Panc1 (cell line): Measurements from ENCODE around the gene DHDH. TPM values are rescaled to one million over a fixed set of nuclear protein-coding genes. Genes with fewer than 3 reads are reported as not detected.
A peak's percentile ranks its signal among the peaks of the same experiment; 100 is the strongest.
"Not testable (repeated sequence)": the region's sequence is repeated elsewhere in the genome, so short reads cannot be mapped to it uniquely, and the experiment has no call there.

Source experiments
- ATAC-seq: fragments of 200-7000 bp; cut with Tn5 transposase; 2 replicates; pipeline ENCODE4 v1.9.1; 2020; ENCODE audit warnings: mild to moderate bottlenecking, moderate library complexity
- BruUV-seq: library from RNA; stranded (reverse); fragments of 400-500 nt; replicated peaks from 2 replicates; lab custom pipeline; 2021; lab: Mats Ljungman, UMichigan
- CTCF ChIA-PET: fragments of 300-600 bp; sonication (Branson Sonifier 250); formaldehyde crosslinking; loops from one replicate; lab custom pipeline; 2022; ENCODE audit warnings: antibody characterized with exemption; lab: Charles Lee
- POLR2A ChIA-PET: fragments of 300-600 bp; sonication (Branson Sonifier 250); formaldehyde crosslinking; loops from one replicate; lab custom pipeline; 2022; ENCODE audit warnings: antibody characterized with exemption; lab: Charles Lee
- DNase-seq: peaks from one replicate; pipeline ENCODE4 v3.0.0-alpha.2; 2010; ENCODE audit warnings: low read depth, low spot score
- H3K27ac ChIP-seq: 2 replicates; pipeline ENCODE4 v1.5.1; 2011; ENCODE audit warnings: mild to moderate bottlenecking, low read length, inconsistent platforms
- H3K27me3 ChIP-seq: fragments of 200-500 bp; sonication (Bioruptor generic); 2 replicates; pipeline ENCODE4 v1.6.0; 2014; ENCODE audit warnings: low read length, inconsistent platforms; ENCODE audit not compliant: control insufficient read depth, insufficient read depth
- H3K36me3 ChIP-seq: fragments of 200-500 bp; sonication (Bioruptor generic); 2 replicates; pipeline ENCODE4 v1.5.1; 2014; ENCODE audit warnings: inconsistent platforms, mild to moderate bottlenecking, low read length, moderate library complexity; ENCODE audit not compliant: control insufficient read depth, insufficient read depth
- H3K4me1 ChIP-seq: 2 replicates; pipeline ENCODE4 v1.5.1; 2011; ENCODE audit warnings: inconsistent platforms, mild to moderate bottlenecking, low read length, moderate library complexity; ENCODE audit not compliant: control insufficient read depth, insufficient read depth
- H3K4me3 ChIP-seq, 2 experiments: 2 replicates each; pipeline ENCODE4 v1.5.1; 2011 to 2012; ENCODE audit warnings: low read depth in 2 of 2, low read length in 2 of 2, mild to moderate bottlenecking in 2 of 2, inconsistent platforms in 1 of 2, moderate library complexity in 1 of 2
- H3K9me3 ChIP-seq: fragments of 200-500 bp; sonication (Bioruptor generic); 2 replicates; pipeline ENCODE4 v1.5.1; 2014; ENCODE audit warnings: low read depth, mild to moderate bottlenecking, inconsistent platforms, low read length, moderate library complexity; ENCODE audit not compliant: control insufficient read depth, insufficient read depth
- CTCF ChIP-seq: fragments of 450-650 bp; IDR thresholded peaks from 2 replicates; pipeline ENCODE4 v1.5.1; 2017; ENCODE audit warnings: mild to moderate bottlenecking
- POLR2AphosphoS5 ChIP-seq: IDR thresholded peaks from 2 replicates; pipeline ENCODE4 v1.6.1; 2012; ENCODE audit warnings: mild to moderate bottlenecking, low read depth, low read length, moderate library complexity
- REST ChIP-seq, 2 experiments: IDR thresholded peaks; 2 replicates each; pipeline ENCODE4 v1.6.1; 2011 to 2012; ENCODE audit warnings: low read depth in 2 of 2, control low read depth in 1 of 2, low read length in 1 of 2, mild to moderate bottlenecking in 1 of 2, moderate library complexity in 1 of 2; ENCODE audit not compliant: insufficient read depth in 1 of 2
- SIN3A ChIP-seq: IDR thresholded peaks from 2 replicates; pipeline ENCODE4 v1.6.1; 2012; ENCODE audit warnings: low read depth, mild to moderate bottlenecking, low read length, moderate library complexity, borderline replicate concordance; ENCODE audit not compliant: insufficient read depth
- TCF7L2 ChIP-seq: IDR thresholded peaks from 2 replicates; pipeline ENCODE4 v1.6.1; 2011; ENCODE audit warnings: mild to moderate bottlenecking, low read depth, low read length, inconsistent platforms
- in situ Hi-C: cut with HindIII; loops from 2 replicates; pipeline ENCODE4 v1.10.0; 2016; ENCODE audit warnings: low sequenced_read_pairs, low pct_unique_long_range_greater_than_20kb
- intact Hi-C: fragments of 100-400 bp; cut with micrococcal nuclease; formaldehyde crosslinking; loops from one replicate; pipeline ENCODE4 v1.10.0; 2022; ENCODE audit not compliant: unreplicated experiment
- total RNA-seq: library from RNA; stranded (reverse); gene quantifications from one replicate; pipeline ENCODE4 v1.2.1, GENCODE V29; 2021; ENCODE audit not compliant: unreplicated experiment

DHDH gene
- total RNA-seq, 1 experiment from 2014 or later: 0.85 TPM

- DNase-seq: no peak
- Histone ChIP-seq H3K27ac (no peak overlapping the region), H3K4me1 (no peaks in the 10 kb centered on the region), H3K27me3 (no peaks in the 10 kb centered on the region), H3K36me3 (peaks cover 4% of the 10 kb centered on the region; the same call in 1 of the 2 replicates), H3K4me3 (no peak overlapping the region), H3K9me3 (no peaks in the 10 kb centered on the region)
- in situ Hi-C loops: no loop called here
- BruUV-seq: no TSS peak
- CTCF ChIA-PET: no interaction called here
- no peak for ATAC-seq
- POLR2A ChIA-PET: interaction anchor here (0.6 kb wide), 1 partner anchor 18 kb away, joined by 8 read pairs; the partner anchor contains the start of gene NUCB1
- intact Hi-C loops: no loop called here
- TF ChIP-seq POLR2AphosphoS5 (no peak), TCF7L2 (no peak), REST (IDR thresholded peaks at IDR 0.05; ENCODE audit: insufficient read depth in 1 of 2, low read depth in 2 of 2, low read length in 1 of 2) (no peak), CTCF (no peak), SIN3A (no peak)
Measured at GRCh38 chr19:48918071-48918470, 15.4 kb upstream of the DHDH start.

- ATAC-seq (peak; percentile 83), DNase-seq (no peak)
- CTCF ChIA-PET: no interaction called here
- no peaks in the 10 kb centered on the region for H3K27me3 ChIP-seq
- no peaks in the 10 kb centered on the region for H3K4me1 ChIP-seq
- intact Hi-C loops (no loop called here), in situ Hi-C loops (no loop called here)
- no TSS peak for BruUV-seq
- H3K27ac ChIP-seq: no peak overlapping the region
- H3K36me3 ChIP-seq: no peaks in the 10 kb centered on the region
- TF ChIP-seq CTCF (no peak), POLR2AphosphoS5 (no peak), SIN3A (no peak), REST (IDR thresholded peaks at IDR 0.05; ENCODE audit: insufficient read depth in 1 of 2, low read depth in 2 of 2, low read length in 1 of 2) (no peak), TCF7L2 (no peak)
- POLR2A ChIA-PET: no interaction called here
- H3K4me3 ChIP-seq: no peak overlapping the region
- H3K9me3 ChIP-seq: no peaks in the 10 kb centered on the region
Measured at GRCh38 chr19:48918801-48919247, 14.7 kb upstream of the DHDH start.

- H3K36me3 ChIP-seq, H3K27ac ChIP-seq, DNase-seq, intact Hi-C loops, BruUV-seq, H3K4me1 ChIP-seq, ATAC-seq, H3K9me3 ChIP-seq, H3K4me3 ChIP-seq, in situ Hi-C loops, POLR2A ChIA-PET, CTCF ChIA-PET, H3K27me3 ChIP-seq: not testable (repeated sequence)
Measured at GRCh38 chr19:48919271-48919670, 14.2 kb upstream of the DHDH start.
